GM11168 (cell line): ENCODE data around the gene ZC3H7A.

Experiments
- in situ Hi-C: fragments of 300-500 bp; cut with MboI; formaldehyde crosslinking; loops from one replicate; pipeline ENCODE4 v1.12.0; 2022; ENCODE audit warnings: low sequenced_read_pairs; ENCODE audit not compliant: unreplicated experiment

The ZC3H7A gene

GRCh38 chr16:11712122-11712521 lies 84.9 kb downstream of the ZC3H7A start:
- in situ Hi-C loops = no loop called here

DNA sequence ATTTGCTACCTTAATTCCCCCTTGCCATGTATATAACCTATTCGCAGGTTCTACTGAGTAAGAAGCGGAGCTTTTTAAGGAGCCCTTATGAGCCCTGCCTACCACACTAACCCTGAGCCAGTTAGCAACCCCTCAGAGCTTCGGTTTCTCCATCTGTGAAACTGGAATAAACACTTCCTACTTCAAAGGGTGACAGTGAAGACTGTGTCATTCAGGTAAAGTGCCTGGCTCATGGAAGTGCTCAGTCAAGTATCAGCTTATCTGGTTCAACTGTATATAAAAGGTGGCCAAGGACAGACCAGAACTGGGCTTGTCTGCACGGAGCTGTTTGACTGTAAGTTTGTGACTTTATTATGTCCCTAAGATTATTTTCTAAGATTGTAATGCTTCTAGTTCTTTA lies 85.4 kb downstream of the ZC3H7A start:
- in situ Hi-C loops = no loop called here

GRCh38 chr16:11708421-11708820 lies 88.6 kb downstream of the ZC3H7A start:
- in situ Hi-C loops = no loop called here

GRCh38 chr16:11707679-11708197 lies 89.3 kb downstream of the ZC3H7A start:
- in situ Hi-C loops = no loop called here

DNA sequence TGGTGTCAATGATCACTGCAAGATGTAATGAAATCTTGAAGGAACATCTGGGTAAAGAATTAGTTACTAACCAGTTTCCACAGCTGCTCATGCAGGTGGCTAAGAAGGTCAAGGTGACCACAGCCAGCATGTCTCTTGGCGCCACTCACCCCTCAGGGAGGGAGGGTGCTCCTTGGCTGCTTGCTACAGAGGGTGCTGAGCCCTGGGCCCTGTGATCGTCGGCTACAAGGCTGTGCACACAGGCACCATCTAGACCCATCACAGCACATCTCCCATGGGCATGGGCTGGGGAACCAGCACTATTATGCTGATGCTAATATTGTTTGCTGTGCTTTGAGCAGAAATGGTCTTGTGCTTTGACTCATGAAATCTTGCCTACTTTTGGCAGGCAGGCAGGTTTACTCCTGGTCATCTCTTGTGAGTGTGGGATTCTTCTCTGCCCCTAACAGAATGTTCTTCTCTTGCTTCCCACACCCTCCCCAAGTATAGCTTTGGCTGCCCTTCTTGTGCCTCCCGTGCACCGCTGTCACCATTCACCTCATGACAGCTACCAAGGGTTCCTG lies 90.8 kb downstream of the ZC3H7A start:
- in situ Hi-C loops = no loop called here

DNA sequence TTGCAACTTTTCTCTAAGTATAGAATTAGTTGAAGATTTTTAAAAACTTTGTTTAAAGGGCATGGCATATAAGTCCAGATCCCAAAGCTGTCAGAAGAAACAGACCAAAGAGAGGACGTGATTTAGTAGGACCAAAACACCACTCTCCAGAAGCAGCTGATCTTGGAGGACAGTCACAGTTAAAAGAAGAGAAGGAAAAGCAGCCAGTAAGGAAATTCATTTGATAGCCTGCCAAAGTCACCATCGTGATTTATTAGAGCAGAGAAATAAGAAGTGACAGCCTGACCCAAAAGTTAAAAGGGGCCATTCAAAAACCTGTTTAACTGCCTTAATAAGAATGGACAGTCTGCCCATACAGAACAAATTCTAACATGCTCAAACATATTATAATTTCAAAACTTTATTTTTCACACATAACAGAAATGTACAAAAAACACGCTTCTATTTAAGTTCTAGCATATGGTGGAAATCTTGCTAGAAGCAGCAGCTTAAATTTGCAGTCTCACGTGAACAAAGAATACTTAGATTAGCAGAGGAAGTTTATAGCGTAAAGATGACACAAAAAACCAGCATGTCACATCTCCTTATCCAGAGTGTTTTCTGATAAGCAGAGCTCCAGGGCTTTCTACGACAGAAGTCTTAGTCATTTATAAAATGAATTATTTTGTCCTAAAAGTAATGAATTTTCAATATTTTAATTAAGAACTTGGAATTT lies 91.6 kb downstream of the ZC3H7A start:
- in situ Hi-C loops = no loop called here
